LNCaP clone FGC (cell line): ENCODE results near the gene PRTFDC1.

ENCODE experiments used
- DNase-seq: peaks from one replicate; pipeline ENCODE4 v3.0.0-alpha.2; 2011; ENCODE audit warnings: low read depth
- H3K4me3 ChIP-seq: 2 replicates; pipeline ENCODE4 v1.5.1; 2011; ENCODE audit warnings: mild to moderate bottlenecking, low read depth, low read length, control low read depth
- TF ChIP-seq, protein P1 (sequence below): IDR thresholded peaks from 2 replicates; pipeline ENCODE4 v1.5.1; 2012; ENCODE audit warnings: mild to moderate bottlenecking; ENCODE audit not compliant: control insufficient read depth, insufficient read depth; ENCODE audit errors: extremely low read depth

Gene PRTFDC1

GRCh38 chr10:24806262-24806661 is 146.1 kb downstream of the PRTFDC1 start:
- no peak overlapping the region for H3K4me3 ChIP-seq
- TF ChIP-seq, protein P1, sequence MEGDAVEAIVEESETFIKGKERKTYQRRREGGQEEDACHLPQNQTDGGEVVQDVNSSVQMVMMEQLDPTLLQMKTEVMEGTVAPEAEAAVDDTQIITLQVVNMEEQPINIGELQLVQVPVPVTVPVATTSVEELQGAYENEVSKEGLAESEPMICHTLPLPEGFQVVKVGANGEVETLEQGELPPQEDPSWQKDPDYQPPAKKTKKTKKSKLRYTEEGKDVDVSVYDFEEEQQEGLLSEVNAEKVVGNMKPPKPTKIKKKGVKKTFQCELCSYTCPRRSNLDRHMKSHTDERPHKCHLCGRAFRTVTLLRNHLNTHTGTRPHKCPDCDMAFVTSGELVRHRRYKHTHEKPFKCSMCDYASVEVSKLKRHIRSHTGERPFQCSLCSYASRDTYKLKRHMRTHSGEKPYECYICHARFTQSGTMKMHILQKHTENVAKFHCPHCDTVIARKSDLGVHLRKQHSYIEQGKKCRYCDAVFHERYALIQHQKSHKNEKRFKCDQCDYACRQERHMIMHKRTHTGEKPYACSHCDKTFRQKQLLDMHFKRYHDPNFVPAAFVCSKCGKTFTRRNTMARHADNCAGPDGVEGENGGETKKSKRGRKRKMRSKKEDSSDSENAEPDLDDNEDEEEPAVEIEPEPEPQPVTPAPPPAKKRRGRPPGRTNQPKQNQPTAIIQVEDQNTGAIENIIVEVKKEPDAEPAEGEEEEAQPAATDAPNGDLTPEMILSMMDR, result no peak

DNA sequence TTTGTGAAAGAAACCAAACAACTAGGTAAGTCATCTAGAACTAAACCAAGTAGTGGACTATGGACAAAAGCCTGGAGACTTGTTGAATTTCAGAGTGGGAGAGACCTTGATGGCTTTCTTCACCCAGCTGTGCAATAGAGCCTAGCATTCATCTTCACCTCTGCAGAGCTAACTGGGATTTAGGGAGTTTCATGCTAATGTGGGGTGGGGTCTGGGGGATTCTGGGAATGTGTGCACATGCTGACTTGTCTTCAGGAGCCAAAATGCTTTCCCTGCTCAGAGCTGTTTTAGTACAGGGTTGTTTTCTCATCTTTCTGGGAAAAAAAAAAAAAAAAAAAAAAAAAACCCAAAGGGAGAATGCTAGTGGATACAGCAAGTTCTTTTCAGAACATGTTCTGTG is 147.4 kb downstream of the PRTFDC1 start:
- TF ChIP-seq, protein P1, result no peak
- H3K4me3 ChIP-seq, result no peak overlapping the region

More at GRCh38 chr10:24806262-24806661, 146.1 kb downstream of the PRTFDC1 start:
- no peak for DNase-seq

GRCh38 chr10:24804392-24804791 is 148.0 kb downstream of the PRTFDC1 start:
- no peak overlapping the region for H3K4me3 ChIP-seq
- TF ChIP-seq, protein P1, result no peak
- DNase-seq, result no peak

More for the DNA sequence above, 147.4 kb downstream of the PRTFDC1 start:
- DNase-seq, result no peak

DNA sequence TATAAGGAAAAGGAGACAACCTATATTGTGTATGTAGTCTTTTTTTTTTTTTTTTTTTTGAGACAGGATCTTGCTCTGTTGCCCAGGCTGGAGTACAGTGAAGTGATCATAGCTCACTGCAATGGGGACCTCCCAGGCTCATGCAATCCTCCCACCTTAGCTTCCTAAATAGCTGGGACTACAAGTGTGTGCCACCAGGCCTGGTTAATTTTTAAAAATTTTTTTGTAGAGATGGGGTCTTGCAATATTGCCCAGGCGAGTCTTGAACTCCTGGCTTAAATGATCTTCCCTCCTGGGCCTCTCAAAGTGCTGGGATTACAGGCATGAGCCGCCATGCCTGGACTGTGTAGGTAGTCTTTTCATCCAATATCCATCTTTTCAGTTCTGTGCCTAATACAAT is 150.0 kb downstream of the PRTFDC1 start:
- no peak for DNase-seq
- TF ChIP-seq, protein P1, result no peak
- no peak overlapping the region for H3K4me3 ChIP-seq

- no peak for DNase-seq
- TF ChIP-seq, protein P1, result no peak
- no peak overlapping the region for H3K4me3 ChIP-seq
Observed at GRCh38 chr10:24800861-24801260, 151.5 kb downstream of the PRTFDC1 start.
